LNCaP clone FGC (cell line): ENCODE results near the gene NDUFS8.

Experiments
- DNase-seq: peaks from one replicate; pipeline ENCODE4 v3.0.0-alpha.2; 2011; ENCODE audit warnings: low read depth
- H3K4me3 ChIP-seq: 2 replicates; pipeline ENCODE4 v1.5.1; 2011; ENCODE audit warnings: mild to moderate bottlenecking, low read depth, low read length, control low read depth
- TF ChIP-seq, protein P1 (sequence below): IDR thresholded peaks from 2 replicates; pipeline ENCODE4 v1.5.1; 2012; ENCODE audit warnings: mild to moderate bottlenecking; ENCODE audit not compliant: control insufficient read depth, insufficient read depth; ENCODE audit errors: extremely low read depth

The NDUFS8 gene

DNA sequence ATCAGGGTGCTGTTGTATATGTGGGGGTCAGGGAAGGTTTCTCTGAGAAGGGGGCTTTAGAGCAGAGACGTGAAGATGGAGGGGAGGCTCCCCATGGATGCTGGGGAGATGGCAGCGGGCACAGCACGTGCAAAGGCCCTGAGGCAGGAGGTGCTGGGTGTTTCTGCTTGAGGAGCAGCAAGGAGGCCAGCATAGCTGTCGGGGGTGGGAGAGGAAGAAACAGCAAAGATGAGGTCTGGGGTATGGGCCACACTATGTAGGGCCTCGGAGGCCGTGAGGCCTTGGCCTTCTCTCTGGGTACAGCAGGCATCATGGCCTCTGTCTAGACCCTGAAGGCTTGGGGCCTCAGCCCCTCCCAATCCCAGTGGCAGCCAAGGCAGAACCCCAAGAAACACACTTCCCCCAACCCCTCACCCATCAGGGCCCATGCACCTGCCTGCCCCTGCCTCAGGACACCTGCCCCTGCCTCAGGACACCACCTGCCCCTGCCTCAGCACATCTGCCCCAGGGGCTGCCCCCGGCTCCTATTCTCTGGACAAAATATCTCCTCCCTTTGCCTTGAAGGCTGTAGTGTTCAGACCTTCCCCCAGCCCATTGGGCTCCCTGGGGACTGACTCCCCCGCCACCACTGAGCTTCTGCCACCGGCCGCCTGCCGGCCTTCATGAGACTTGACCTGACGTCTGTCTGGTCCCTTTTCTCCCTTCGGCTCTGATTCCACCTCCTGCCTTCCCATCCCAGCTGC is 14.1 kb upstream of the NDUFS8 start:
- TF ChIP-seq, protein P1, sequence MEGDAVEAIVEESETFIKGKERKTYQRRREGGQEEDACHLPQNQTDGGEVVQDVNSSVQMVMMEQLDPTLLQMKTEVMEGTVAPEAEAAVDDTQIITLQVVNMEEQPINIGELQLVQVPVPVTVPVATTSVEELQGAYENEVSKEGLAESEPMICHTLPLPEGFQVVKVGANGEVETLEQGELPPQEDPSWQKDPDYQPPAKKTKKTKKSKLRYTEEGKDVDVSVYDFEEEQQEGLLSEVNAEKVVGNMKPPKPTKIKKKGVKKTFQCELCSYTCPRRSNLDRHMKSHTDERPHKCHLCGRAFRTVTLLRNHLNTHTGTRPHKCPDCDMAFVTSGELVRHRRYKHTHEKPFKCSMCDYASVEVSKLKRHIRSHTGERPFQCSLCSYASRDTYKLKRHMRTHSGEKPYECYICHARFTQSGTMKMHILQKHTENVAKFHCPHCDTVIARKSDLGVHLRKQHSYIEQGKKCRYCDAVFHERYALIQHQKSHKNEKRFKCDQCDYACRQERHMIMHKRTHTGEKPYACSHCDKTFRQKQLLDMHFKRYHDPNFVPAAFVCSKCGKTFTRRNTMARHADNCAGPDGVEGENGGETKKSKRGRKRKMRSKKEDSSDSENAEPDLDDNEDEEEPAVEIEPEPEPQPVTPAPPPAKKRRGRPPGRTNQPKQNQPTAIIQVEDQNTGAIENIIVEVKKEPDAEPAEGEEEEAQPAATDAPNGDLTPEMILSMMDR: no peak
- no peak for DNase-seq
- no peak overlapping the region for H3K4me3 ChIP-seq

DNA sequence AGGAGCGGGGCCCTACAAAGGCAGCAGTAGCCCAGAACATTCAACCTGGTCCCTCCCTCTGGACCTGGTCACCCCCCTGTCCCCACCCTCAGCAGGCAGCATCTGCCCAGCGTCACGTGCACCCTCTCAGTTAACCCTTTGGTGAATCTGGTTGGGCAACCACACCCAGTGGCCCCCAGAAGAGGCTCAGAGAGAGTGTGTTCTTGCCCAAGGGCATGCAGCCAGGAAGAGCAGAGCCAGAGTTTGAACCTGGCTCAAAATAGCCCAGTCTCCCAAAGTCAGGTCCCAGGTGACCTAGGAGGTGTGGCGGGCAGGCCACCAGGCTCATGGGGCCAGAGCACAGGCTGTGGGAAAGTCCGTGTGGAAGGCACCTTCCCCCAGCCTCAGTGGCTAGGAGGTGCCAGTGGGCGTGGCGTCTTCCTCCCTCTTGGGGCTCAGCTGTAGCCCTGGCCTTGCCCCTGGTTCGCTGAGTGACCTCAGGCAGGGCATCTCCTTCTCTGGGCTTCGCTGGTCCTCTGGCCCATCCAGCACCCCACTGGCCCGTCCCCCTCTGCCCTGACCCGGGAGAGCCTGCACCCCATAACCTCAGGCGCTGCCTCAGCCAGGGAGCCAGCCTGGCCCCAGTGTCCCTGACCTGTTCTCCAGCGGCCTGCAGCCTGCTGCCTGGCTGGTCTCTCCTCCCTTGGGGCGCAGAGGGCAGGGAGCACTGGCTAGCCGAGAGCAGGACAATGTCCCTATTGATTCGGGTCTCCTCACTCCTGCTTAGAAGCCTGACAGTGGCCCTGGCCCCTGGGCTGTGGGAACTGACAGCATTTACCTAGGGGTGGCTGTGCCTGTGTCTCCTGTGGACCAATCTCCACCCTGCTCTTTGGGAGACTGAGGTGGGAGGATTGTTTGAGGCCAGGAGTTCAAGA is 13.3 kb upstream of the NDUFS8 start:
- H3K4me3 ChIP-seq: no peak overlapping the region
- DNase-seq: no peak
- TF ChIP-seq, protein P1: no peak

DNA sequence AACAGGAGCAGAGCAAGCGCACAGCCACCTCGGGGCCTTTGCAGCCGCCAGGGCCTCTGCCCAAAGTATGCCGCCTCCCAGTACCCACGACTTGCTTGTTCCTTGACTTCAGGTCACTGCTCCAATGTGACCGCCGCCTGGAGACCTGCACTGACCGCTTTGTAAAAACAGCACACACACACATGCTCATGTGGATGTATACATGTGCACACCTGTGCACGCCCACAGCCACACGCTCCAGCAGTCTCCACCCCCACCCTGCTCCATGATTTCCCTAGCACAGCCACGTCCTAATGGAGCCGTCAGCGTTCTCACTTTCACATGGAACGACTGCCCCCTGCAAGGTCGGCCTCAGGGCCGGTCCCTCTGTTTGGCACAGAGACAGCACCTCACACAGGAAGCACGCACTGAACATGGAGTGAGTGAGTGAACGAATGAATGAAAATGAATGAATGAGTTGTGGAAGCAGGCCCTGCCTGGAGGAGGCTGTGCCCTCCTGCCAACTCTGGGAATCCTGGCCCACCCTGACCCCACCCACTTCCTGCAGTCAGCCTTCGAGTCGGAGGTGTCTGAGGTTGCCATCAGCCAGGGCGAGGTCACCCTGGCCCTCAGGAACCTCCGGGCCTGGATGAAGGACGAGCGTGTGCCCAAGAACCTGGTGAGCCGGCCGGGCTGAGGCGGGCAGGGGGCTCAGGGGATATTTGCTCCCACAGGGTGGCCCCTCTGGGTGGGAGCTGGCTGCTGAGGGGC is 12.3 kb upstream of the NDUFS8 start:
- H3K4me3 ChIP-seq: no peak overlapping the region
- DNase-seq: no peak
- TF ChIP-seq, protein P1: no peak

DNA sequence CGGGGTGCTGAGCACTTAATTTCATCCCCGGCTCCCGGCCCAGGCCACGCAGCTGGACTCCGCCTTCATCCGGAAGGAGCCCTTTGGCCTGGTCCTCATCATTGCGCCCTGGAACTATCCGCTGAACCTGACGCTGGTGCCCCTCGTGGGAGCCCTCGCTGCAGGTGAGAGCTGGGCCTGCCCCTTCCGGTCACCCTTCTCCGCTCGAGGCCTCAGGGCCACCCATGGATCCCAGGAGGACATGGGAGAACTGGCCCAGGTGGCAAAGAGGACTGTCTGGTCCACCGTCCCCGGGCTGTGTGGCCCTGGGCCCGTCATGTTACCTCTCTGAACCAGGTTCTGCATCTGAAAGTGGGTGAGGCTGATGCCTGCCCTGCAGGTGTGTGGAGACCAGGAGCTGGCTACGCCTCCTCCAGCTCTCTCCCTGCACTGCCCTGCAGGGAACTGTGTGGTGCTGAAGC is 11.7 kb upstream of the NDUFS8 start:
- TF ChIP-seq, protein P1: no peak

DNA sequence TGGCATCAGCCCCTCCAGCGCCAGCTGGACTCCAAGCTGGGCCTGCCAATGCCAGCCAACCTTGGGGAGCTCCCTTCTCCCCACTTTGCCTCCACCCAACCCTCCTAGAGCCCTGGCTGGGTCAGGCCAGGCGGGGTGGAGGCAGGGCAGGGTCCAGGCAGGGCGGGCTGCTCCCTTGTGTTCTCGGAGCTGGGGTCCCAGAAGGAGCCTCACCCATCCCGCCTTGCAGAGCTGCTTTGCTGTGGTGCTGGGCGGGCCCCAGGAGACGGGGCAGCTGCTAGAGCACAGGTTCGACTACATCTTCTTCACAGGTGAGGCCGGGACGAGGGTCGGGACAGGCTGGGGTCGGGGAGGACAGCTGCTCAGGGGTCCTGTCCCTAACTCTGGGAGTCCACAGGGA is 11.0 kb upstream of the NDUFS8 start:
- no peak overlapping the region for H3K4me3 ChIP-seq
- no peak for DNase-seq
- TF ChIP-seq, protein P1: no peak

More for the DNA sequence above, 11.7 kb upstream of the NDUFS8 start:
- no peak overlapping the region for H3K4me3 ChIP-seq
- DNase-seq: no peak

DNA sequence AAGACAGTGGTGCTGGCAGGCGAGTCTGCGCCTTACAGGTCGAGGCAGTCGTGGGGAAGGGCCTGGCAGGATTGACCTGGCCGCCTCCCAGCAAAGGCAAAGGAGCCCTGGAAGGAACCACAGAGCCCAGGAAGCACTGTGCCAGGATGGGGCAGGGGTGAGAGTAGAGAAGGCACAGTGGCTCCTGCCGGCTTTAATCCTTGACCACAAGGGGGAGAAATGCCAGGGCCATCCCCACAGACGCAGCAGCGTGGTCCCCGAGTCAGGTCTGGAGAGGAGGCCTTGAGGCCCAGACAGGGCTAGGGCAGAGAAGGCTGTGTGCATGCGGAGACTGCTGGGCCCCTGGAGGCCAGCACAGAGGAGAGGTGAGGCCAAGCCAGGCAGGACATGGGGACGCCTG is 9.9 kb upstream of the NDUFS8 start:
- DNase-seq: peak; percentile 61
- no peak overlapping the region for H3K4me3 ChIP-seq
- TF ChIP-seq, protein P1: peak; percentile 56
